ENCODE results near the gene SYNPR.

- TF ChIP-seq, protein P1, sequence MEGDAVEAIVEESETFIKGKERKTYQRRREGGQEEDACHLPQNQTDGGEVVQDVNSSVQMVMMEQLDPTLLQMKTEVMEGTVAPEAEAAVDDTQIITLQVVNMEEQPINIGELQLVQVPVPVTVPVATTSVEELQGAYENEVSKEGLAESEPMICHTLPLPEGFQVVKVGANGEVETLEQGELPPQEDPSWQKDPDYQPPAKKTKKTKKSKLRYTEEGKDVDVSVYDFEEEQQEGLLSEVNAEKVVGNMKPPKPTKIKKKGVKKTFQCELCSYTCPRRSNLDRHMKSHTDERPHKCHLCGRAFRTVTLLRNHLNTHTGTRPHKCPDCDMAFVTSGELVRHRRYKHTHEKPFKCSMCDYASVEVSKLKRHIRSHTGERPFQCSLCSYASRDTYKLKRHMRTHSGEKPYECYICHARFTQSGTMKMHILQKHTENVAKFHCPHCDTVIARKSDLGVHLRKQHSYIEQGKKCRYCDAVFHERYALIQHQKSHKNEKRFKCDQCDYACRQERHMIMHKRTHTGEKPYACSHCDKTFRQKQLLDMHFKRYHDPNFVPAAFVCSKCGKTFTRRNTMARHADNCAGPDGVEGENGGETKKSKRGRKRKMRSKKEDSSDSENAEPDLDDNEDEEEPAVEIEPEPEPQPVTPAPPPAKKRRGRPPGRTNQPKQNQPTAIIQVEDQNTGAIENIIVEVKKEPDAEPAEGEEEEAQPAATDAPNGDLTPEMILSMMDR (conservative IDR thresholded peaks at IDR 0.05; ENCODE audit: low read length) = no peak
- TF ChIP-seq EZH2phosphoT487 (IDR thresholded peaks at IDR 0.05; ENCODE audit: borderline replicate concordance, low read depth, low read length) = no peak
Observed at GRCh38 chr3:63644212-63644797, 366.2 kb downstream of the SYNPR start.

All from OCI-LY7 (cell line).